ENCODE measurements around the gene LGALS7B. TPM values are rescaled to one million over a fixed set of nuclear protein-coding genes. Genes with fewer than 3 reads are reported as not detected.
"Not testable (repeated sequence)": the region's sequence is repeated elsewhere in the genome, so short reads cannot be mapped to it uniquely, and the experiment has no call there.

The LGALS7B gene
- total RNA-seq, 1 donor from 2014 or later: 4.4 TPM

- DNase-seq (ENCODE audit: low read depth): no peak
- TF ChIP-seq CTCF (conservative IDR thresholded peaks at IDR 0.05; ENCODE audit: low read depth, low read length): no peak
- no peak overlapping the region for H3K4me3 ChIP-seq (ENCODE audit: low read depth, low read length)
Observed at GRCh38 chr19:38806371-38806770, 17.4 kb downstream of the LGALS7B start.

GRCh38 chr19:38807374-38808098 lies 18.5 kb downstream of the LGALS7B start:
- H3K4me3 ChIP-seq (ENCODE audit: low read depth, low read length): not testable (repeated sequence)
- peak; percentile 73 for DNase-seq (ENCODE audit: low read depth)

DNA sequence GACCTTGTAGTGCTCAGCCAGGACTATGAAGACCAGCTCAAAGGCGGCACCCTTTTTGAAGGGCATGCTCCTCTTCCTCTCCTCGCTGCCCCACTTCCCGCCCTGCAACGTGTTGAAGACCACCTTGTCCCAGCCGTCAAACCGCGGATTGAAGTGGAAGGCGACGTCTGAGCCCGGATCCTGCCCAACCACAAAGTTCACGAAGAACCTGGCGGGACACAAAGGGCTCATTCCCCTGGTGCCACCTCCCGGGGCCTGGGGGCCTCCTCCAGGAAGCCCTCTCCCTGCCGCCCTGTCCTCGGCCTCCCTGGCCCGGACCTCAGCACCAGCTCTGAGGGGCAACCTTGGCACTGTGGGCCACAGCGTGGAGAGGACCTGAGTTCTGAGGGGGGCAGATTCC lies 19.7 kb downstream of the LGALS7B start:
- TF ChIP-seq CTCF (conservative IDR thresholded peaks at IDR 0.05; ENCODE audit: low read depth, low read length): no peak
- no peak for DNase-seq (ENCODE audit: low read depth)
- H3K4me3 ChIP-seq (ENCODE audit: low read depth, low read length): no peak overlapping the region

DNA sequence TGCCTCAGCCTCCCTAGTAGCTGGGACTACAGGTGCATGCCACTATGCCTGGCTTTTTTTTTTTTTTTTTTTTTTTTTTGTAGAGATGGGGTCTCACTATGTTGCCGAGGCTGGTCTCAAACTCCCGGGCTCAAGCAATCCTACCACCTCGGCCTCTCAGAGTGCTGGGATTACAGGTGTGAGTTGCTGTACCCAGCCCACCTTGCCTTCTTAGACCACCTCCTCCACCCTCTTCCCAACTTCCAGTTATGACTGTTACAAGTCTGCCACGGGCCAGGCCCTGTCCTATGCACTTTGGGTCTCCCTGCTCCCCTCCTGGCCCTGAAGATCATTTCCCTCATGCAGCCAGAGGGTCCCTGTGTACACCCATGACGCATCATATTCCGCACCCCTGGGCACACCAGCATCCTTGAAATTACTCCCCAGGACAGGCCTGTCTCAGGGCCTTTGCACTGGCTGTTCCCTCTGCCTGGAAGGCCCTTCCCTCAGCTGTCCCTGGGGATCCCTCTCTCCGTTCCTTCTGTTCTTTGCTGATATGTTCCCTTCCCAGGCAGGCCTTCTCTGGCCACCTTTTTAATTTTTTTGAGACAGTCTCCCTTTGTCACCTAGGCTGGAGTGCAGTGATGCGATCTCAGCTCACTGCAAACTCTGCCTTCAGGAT lies 20.7 kb downstream of the LGALS7B start:
- DNase-seq (ENCODE audit: low read depth): no peak
- no peak for TF ChIP-seq CTCF (conservative IDR thresholded peaks at IDR 0.05; ENCODE audit: low read depth, low read length)
- no peak overlapping the region for H3K4me3 ChIP-seq (ENCODE audit: low read depth, low read length)

- no peak for TF ChIP-seq CTCF (conservative IDR thresholded peaks at IDR 0.05; ENCODE audit: low read depth, low read length)
- DNase-seq (ENCODE audit: low read depth): no peak
- H3K4me3 ChIP-seq (ENCODE audit: low read depth, low read length): no peak overlapping the region
Observed at GRCh38 chr19:38812009-38812840, 23.2 kb downstream of the LGALS7B start.

- no peak for TF ChIP-seq CTCF (conservative IDR thresholded peaks at IDR 0.05; ENCODE audit: low read depth, low read length)
- no peak for DNase-seq (ENCODE audit: low read depth)
- no peak within 1 kb of the TSS for H3K4me3 ChIP-seq (ENCODE audit: low read depth, low read length)
Observed at GRCh38 chr19:38812841-38813320, 23.9 kb downstream of the LGALS7B start, which contains the start of gene LGALS4. LGALS4 (minus strand) TSS chr19:38812945; CDS start chr19:38812886, 59 bp downstream.

- no peak for DNase-seq (ENCODE audit: low read depth)
- TF ChIP-seq CTCF (conservative IDR thresholded peaks at IDR 0.05; ENCODE audit: low read depth, low read length): no peak
- H3K4me3 ChIP-seq (ENCODE audit: low read depth, low read length): no peak overlapping the region
Observed at GRCh38 chr19:38813323-38813722, 24.3 kb downstream of the LGALS7B start.

GRCh38 chr19:38813932-38814331 lies 24.9 kb downstream of the LGALS7B start:
- H3K4me3 ChIP-seq (ENCODE audit: low read depth, low read length); DNase-seq (ENCODE audit: low read depth): not testable (repeated sequence)

All from epithelial cell of proximal tubule (primary cell).